ENCODE measurements around the gene DYNC2H1.
"Not testable (repeated sequence)": the region's sequence is repeated elsewhere in the genome, so short reads cannot be mapped to it uniquely, and the experiment has no call there.

The DYNC2H1 gene

DNA sequence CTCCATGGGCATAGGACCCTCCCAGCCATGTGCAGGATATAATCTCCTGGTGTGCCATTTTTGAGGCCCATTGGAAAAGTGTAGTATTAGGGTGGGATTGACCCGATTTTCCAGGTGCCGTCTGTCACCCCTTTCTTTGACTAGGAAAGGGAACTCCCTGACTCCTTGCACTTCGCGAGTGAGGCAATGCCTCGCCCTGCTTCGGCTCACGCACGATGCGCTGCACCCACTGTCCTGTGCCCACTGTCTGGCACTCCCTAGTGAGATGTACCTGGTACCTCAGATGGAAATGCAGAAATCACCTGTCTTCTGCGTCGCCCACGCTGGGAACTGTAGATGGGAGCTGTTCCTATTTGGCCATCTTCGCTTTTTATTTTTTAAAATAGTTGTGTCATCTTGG, 32.8 kb downstream of the DYNC2H1 start:
- DNase-seq (ENCODE audit: low spot score): not testable (repeated sequence)

DNA sequence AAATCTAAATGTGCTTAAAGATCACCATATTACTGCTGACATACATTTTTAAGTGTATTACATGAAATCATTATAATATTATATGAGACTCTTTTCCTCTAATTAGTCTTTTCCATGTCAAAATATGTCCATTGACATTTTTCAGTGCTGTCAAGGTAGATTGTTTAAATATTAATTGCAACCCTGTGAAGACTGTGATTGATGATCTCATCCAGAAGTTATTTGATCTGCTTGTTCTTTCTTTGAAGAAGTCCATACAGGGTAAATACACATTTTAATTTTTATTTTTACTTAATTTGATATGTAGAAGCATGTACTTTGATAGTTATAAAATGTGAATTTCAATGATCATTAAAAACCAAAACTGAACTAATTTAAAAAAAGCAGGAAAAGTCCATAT, 38.4 kb downstream of the DYNC2H1 start:
- DNase-seq (ENCODE audit: low spot score): no peak

DNA sequence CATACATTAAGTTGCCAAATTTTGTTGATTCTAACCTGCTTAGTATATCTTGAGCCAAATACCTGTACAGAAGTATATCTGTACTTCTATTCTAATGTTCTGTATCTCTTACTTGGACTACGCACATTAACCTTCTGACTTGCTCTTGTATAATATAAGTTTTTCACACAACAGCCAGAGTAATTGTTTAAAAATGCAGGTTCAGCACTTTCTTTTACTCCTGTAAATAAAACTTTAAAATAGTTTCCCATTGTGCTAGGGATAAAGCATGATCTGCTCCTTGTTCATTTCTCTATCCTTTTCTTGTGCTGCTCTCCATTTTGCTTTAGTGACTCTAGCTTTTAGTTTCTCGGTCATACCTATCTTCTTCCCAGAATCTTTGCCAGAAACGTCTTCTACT, 48.3 kb downstream of the DYNC2H1 start:
- DNase-seq (ENCODE audit: low spot score): no peak

DNA sequence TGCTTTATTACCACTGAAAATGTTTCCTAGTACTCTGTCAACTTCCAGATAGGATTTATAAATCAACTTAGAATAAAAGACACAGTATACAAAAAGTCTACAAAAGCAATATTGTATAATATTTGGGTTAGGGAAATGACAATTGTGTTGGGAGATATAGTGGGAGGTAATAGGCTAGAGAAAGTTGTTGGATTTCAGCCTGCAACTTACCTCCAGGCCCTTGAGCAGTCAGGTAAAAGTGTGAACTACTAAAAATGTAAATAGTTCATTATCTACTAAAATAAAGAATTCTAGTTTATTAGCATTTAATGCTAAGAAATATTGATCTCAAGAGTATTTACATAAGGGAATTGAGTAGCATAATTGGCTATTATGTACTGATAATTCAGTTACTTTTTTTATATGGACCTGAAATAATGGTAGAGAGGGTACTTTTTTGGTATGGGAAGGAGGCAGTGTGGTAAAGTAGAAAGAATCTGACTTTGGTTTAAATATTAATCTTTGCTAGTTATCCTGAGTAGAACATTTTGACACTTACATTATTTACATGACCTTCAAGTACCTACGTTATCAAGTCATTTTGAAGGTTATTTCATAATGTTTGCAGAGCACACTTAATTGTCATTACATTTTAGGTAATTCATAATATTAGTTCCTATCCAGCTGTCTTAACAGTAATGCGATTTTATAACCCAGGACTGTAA, 55.0 kb downstream of the DYNC2H1 start:
- DNase-seq (ENCODE audit: low spot score): no peak

DNA sequence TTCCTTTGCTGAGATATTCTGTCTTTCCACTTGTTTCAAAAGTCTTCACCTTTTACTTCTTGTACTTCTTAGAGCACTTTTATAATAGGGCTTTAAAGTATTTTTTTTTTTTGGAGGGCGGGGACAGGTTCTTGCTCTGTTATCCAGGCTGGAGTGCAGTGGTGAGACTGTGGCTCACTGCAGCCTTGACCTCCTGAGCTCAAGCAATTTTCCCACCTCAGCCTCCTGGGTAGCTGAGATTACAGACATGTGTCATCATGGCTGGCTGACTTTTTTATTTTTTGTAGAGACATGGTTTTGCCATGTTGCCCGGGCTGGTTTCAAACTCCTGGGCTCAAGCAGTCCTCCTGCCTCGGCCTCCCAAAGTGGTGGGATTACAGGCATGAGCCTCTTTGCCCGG, 57.9 kb downstream of the DYNC2H1 start:
- no peak for DNase-seq (ENCODE audit: low spot score)

DNA sequence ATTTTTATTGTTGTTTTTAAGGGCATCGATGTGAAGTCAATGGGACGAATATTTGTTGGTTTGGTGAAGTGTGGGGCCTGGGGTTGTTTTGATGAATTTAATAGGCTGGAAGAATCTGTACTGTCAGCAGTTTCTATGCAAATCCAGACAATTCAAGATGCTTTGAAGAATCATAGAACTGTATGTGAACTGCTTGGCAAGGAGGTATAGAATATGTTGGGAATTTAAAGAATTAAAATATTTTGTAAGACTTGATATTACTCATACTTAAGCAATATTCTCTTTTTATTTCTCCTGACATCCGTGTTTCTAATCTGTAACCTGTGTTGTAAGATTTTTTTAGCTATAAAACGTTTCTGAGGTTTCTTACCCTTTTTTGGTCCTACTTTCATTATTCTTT, 61.6 kb downstream of the DYNC2H1 start:
- DNase-seq (ENCODE audit: low spot score): no peak

DNA sequence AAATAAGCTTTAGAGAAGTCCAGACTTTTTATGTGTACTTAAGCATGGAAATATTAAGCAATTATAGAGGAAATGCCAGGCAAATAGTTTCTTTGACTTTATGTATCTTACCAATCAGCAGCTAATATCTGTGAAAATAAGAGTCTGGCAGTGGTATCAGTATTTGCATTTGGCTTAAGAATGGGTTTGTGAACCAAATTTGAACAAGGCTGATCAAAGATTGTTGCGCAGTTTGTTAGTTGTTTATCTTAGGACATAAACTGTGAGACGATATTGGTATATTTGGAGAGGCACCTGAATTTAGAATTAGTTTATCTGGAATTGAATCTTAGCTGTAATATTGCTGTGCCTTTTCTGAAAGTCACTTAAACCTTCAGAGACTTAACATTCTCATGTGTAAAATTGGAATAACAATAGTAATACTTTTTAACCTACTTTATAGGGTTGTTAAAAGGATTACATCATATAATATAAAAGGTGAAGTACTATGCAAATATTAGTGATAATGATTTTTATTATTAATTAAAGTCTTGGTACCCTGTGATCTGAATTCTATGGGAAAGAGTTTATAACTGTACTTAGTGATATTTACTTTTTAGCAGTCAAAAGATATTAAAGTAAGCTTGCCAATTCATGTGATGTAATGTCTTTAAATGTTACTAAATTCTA, 66.4 kb downstream of the DYNC2H1 start:
- no peak for DNase-seq (ENCODE audit: low spot score)

DNA sequence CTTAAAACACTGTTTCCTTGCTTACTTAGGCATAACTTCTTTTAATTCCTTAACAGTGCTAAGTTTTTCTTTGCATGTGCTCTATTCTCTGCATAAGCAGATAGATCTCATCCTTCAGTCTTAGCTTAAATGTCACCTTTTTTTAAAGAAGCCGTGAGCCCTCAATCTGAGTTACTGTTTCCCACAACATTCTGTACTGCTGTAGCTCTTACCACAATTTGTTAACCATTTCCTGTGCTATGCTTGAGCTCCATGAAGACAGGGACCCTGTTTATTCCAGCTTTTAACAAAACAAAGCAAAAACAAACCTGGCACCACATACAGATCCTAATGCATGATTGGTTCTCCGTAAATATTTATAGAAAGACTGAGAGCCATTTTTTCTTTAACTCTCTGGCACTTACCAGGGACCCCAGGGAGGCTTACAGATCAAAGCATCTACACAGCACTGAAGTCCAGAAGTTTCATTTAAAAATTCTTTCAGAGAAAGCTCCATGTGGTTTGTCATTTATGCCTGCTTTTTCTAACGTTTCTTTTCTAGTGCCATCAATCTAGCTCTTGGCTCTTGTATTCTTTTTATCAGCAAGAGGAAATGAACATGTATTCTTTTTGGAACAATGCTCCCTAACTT, 74.9 kb downstream of the DYNC2H1 start:
- DNase-seq (ENCODE audit: low spot score): no peak

DNA sequence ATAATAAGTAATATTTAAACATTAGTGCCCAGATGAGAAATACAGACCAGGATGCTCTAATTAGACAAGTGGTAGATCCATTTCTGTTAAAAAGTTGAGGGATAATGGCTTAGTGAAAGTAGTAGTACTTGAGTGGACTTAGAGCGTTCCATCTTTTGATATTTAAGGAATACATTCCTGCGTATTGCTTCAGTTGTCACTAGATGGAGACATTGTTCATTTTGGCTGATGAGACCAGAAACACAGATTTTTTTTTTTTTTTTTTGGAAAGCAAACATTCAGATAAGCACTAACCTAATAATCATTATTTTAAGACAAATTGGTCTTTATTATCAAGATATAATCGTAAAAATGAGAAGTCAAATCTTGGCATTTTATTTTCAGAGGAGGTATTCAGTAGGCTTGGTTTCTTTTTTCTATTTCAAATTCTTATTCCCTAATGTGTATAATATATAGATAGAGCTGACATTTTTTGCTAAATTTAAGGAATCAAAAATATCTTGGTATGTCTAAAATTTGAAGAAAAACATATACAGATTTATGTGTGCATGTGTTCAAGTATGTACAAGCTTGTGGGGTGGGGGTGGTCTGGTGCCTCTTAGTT, 92.9 kb downstream of the DYNC2H1 start:
- DNase-seq (ENCODE audit: low spot score): peak; percentile 57

DNA sequence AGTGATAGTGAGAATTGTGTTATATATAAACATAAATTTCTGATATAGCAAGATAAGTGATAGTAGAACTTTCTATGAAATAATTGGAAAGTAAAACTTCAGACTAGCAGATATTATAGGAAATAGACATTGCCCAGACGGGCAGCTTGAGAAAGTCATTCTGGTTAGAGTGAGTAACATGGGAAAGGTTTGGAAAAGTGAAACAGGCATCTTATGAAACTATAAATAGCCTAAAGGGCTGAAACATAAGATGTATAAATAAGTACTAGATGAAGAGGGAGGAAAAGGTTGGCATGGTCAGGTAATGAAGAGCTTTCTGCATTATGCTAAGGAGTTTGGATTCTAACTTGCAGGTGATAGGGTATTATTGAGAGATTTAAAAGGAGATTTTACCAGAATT, 101.3 kb downstream of the DYNC2H1 start:
- no peak for DNase-seq (ENCODE audit: low spot score)

DNA sequence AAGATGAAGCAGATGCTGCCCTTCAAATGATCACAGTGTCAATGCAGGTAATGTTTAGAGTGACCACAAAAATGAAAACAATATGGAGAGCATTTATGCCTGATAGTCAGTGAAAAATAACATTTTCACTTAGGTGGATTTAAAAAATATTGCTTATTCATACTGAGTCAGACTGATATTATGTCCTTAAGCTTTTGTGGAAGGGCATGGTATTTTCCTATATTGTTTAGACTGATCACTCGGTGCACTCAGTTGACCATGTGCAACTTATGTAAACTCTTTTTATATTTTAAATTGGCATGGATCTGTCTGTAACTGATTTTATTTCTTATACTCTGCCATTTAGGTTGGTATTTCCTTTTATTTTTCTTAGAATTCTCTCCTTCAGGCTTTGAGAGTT, 106.6 kb downstream of the DYNC2H1 start:
- DNase-seq (ENCODE audit: low spot score): no peak

DNA sequence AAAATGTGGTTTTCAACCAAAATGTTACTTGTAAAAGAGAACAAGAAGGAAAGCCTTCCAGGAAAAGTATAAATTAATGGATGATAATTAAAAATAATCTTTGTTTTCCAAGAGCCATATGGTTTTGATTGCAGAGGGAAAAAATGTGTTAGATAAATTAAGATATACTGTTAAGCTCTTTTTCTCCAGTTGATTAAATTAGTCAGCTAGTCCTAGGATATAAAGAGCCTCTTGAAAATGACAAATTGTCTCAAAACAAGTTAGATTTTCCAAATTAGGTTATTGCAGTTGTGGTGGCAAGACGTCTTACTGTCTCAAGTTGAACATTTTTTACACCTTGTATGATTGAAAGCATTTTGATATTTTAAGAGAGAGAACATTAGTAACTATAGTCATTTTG, 110.9 kb downstream of the DYNC2H1 start:
- no peak for DNase-seq (ENCODE audit: low spot score)

DNA sequence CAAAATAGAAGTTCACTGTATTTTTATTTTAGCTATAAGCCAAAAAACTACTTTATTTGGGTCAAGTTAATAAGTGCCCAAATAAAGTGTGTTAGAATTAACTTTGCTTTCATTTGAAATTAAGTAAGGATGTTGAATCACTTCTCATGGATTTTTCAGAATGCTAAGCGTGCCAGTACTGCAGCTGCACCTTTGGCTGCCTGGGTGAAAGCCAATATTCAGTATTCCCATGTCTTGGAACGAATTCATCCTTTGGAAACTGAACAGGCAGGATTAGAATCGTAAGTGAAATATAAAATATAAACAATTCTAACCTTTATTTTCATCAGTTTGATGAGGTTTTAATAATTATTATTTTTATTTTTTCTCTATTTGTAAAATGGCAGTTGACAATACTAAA, 113.6 kb downstream of the DYNC2H1 start:
- DNase-seq (ENCODE audit: low spot score): no peak

DNA sequence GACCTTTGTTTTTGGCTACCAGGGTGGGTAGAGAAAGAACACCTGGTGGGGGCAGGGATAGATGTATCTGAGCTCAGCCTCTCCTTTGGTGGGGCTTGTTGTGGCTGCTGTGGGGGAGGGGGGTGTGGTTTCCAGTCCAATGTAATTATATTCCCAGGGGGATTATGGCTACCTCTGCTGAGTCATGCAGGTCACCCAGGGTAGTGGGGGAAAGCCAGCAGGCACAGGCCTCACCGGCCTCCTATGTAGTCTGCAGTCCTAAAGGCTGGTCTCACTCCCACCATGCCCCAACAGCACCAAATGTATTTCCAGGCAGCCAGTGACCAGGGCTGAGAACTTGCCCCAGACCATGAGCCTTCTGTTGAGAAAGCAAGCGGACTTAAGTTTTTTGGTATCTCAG, 119.6 kb downstream of the DYNC2H1 start:
- no peak for DNase-seq (ENCODE audit: low spot score)

DNA sequence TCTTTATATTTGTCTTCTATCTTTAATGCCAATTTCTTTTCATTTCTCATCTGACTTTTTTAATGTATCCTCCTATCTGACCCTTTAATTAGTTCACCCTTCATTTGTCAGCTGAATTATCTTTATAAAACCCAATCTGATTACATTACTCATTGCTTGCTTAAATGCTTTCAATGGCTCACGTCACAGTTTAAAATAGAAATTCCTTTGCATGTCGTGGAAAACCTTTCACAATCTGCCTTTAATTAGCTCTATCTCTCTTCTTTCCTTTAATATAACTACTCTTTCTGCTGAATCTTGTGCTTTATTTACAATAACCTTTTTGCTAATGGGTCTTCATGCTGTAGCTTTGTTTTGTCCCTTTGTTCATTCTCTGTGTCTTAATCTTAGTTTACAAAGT, 125.7 kb downstream of the DYNC2H1 start:
- DNase-seq (ENCODE audit: low spot score): no peak

DNA sequence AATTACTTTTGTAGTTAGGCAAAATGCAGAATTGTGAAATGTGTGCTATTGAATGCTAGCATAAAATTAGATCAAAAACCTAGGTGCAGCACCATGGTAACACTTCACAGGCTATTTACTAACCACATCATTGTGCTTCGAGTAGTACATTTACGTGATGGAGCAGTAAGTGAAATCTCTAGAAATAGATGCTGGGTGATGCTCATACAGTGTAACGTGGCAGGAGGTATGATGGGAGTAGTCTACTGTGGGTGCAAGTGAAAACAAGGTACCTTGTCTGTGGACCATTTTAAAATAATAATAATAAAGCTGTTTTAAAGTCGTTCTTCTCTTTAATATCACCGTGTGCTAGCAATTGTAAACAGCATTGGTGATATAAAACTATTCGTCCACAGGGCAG, 132.3 kb downstream of the DYNC2H1 start:
- no peak for DNase-seq (ENCODE audit: low spot score)

DNA sequence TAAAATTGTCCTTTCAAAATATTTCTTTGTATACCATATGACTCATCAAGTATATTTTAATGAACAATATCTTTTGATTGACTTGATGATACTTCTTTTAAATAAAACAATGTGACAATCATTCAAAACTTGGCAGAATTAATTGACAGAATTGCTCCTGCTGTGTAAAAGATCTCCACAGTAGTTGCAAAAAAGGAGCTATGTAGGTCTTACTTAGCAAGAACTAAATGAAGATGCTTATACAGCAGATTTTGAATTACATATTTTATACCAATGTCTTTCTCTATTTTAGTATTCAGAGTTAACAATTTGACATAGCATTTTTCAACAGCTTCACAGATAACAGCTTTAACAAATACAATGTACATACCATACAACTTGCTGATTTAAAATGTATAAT, 144.9 kb downstream of the DYNC2H1 start:
- DNase-seq (ENCODE audit: low spot score): no peak

DNA sequence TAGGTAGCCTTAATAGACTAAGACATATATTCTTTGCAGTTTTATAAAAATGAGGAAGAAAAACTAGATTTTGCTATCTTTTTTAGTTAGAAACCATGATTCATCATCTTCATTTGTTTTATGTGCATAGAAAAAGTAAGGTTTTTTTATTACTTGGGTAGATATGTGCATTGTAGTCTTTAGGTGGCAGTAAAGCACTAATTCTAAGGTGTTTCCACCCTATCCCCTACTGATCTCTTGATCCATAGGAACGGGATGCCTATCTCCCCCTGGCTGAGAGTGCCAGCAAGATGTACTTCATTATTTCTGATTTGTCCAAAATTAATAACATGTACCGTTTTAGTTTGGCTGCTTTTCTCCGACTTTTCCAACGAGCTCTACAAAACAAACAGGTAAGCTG, 148.1 kb downstream of the DYNC2H1 start:
- peak; percentile 61 for DNase-seq (ENCODE audit: low spot score)

DNA sequence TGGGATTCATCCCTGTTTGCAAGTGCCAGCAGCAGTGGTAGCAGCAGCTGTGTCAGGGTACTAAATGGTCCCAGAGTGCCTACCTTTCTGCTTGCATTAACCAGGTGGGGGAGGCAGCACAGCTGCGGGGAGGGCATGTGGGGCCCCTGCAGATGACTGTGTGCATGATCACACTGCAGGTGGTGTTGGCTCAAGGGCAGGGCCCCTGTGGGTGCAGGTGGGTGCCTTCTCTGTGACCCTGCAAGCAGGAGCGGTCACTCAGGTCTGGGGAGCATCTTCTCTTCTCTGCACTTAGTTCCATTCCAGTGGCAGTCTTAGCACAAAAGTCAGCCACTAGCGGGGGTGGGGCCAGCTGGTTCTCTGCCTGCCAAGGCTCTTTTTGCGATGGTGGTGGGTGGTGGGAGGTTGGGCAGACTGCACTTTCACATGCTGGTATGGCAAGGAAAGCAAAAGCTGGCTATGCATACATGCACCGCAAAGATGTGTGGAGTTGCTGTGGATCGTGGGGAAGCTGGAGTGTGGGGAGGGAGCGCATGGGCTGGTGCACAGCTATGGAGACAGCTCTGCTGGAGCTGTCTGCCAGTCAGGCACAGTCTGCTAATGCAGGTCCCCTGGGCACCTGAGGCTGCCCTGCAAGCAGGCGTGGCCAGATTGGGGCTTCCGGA, 157.1 kb downstream of the DYNC2H1 start:
- DNase-seq (ENCODE audit: low spot score): no peak

DNA sequence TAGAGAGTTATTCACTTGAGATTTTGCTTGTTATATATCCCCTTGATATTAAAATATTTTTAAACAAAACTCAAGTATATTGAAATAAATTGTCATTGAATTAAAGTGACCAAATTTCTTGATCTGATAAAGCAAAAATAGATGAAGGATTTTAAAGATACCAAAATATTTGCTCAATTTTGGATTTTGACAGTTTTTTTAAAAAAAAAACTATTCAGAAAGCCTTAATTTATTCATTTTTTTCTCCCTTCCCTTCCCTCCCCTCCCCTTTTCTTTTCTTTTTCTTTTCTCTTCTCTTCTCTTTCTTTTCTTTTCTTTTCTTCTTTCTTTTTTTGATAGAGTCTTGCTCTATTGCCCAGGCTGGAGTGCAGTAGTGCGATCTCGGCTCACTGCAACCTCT, 163.7 kb downstream of the DYNC2H1 start:
- DNase-seq (ENCODE audit: low spot score): no peak

DNA sequence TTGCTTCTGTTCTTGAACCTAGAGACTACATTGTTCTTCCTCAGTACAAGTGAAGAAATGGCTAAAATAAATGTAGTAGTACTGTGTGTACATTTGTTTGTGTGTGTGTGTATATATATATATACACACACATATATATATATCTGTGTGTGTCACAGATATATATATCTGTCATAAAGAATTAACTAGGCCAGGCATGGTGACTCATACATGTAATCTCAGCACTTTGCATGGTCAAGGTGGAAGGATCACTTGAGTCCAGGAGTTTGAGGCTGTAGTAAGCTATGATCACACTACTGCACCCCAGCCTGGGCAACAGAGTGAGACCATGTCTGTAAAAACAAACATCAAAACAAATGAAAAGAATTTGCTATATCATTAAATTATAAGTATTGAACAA, 164.8 kb downstream of the DYNC2H1 start:
- DNase-seq (ENCODE audit: low spot score): no peak

DNA sequence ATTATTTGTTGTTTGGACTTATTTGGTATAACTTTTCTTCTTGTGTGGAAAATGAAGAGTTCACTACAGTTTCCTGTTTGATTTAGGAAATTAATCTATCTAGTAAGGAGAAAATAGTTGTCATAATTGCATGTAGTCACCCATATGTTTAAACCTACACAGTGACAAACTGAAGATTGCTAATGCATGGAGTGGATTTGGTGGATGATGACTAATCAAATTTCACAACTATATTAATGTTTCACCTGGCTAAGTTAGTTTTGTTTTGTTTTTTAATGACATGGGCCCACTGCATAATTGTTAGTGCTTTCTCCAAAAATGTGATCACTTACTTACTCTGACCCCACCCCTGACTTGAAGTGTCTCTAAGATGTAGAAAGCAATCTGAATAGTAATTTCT, 170.6 kb downstream of the DYNC2H1 start:
- no peak for DNase-seq (ENCODE audit: low spot score)

DNA sequence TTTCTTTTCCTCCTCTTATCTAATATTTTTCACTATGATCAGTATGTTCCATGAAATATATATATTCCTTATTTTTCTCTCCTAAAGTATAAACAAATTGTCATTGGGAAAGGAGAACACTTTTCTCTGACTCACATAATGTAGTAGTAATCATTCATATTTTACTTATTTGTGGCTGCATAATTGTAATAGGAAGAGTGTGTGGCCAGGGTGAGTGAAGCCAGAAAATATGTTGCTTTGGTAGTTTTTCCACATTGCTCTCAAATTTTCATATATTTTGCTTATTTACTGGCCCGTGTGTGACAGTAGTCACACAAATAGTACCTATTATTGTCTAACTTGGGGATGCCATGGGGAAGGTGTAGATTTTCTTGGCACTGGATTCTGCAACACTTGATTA, 172.1 kb downstream of the DYNC2H1 start:
- DNase-seq (ENCODE audit: low spot score): no peak
